HG02623 (cell line): ENCODE measurements around the gene GPC3.
"Not testable (repeated sequence)": the region's sequence is repeated elsewhere in the genome, so short reads cannot be mapped to it uniquely, and the experiment has no call there.

ENCODE experiments used
- ATAC-seq: cut with Tn5 transposase; IDR thresholded peaks from one replicate; pipeline ENCODE4 v1.9.1; 2021; ENCODE audit warnings: moderate library complexity; ENCODE audit not compliant: unreplicated experiment

Gene GPC3

DNA sequence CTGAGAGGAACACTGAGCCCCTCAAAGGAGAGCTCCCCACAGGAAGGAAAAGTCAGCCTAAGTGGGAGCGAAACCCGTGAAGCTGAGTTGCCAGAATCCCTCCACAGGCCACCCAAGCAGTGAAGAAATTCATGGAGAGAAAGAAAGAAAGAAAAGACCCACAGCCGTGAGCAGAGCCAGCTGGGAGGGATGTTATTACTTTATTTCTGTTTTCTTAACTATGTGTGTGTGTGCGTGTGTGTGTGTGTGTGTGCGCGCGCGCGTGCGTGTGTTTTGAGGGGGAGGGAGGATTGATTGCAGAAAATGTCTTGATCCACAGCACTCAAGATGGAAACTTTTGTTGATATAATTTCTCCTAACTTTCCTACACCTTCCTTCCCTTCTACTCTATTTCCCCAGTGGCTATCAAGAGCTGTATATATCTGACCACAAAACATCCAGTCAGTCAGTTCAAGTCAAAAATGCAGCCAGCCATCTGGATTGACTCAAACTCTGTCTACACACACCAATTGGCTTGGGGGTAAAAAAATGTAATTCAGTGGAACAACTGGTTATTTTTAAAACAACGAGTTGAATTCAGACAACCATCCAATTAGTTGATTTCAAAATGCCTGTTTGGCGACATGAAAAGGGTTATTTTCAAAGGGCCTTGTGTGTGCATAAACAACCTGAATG is 13.8 kb upstream of the GPC3 start:
- no peak for ATAC-seq

DNA sequence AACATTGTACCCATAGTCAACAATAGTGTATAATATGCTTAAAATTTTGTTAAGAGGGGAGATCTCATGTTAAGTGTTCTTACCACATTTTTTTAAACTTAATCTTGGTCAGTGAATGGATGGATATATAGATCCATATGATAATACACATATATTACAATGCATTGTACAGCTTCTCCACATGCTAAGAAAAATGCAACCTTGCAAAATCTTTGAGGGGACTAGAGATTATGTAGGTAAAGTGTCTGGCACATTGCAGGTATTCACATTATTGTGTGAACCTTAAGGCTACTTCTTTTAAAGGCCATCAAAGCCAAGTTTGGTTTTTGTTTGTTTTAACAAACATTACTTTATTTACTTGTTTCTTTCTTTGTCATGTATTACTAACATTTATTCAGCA is 10.4 kb upstream of the GPC3 start:
- no peak for ATAC-seq

DNA sequence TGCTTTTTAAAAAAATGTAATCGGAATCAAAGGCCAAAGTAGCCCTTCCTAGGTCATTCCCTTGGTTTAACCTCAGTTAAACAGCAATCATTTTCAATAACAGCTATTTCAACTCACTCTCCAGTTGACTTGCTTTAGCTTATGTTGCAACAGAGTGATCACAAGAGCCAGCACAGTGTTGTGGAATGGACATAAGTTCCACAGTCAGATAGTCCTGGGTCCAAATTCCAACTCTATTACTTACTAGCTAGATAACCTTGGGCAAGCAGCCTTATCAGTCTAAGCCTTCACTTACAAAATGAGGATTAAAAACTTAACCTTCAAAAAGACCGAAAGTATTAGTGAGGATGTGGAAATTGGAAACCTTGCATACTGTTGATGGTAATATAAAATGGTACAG is 9.2 kb upstream of the GPC3 start:
- ATAC-seq = no peak

DNA sequence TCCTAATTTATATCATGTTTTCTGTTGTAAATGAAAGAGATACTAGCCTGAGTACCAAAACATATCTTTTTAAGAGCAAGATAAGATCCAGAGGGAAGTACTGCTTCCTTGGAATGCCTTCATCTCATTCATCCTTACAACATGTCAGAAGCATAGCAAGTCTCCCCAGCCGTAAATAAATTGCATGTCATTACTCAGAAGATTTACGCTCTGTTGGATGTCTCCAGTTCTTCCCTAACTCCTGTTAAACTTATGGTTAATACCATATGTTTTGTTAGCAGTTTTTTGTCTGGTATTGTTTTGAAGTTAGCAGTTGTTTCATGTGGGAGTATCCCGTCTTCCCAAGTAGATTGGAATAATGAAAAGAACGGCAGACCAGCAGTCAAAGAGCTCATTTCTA is 7.5 kb upstream of the GPC3 start:
- ATAC-seq = no peak

DNA sequence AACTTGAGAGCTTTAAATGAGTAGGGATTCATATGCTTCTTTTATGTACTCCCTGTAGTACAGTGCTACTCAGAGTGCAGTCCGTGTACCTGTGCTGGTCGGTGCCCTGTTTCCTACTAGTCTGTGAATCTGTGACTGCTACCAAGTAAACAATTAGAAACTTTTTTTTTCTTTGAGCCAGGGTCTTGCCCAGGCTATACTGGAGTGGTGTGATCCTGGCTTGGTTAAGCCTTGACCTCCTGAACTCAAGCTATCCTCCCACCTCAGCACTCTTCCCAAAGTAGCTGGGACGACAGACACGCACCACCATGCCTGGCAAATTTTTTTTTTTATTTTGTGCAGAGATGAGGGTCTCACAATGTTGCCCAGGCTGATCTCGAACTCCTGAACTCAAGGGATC is 6.4 kb upstream of the GPC3 start:
- ATAC-seq = no peak

DNA sequence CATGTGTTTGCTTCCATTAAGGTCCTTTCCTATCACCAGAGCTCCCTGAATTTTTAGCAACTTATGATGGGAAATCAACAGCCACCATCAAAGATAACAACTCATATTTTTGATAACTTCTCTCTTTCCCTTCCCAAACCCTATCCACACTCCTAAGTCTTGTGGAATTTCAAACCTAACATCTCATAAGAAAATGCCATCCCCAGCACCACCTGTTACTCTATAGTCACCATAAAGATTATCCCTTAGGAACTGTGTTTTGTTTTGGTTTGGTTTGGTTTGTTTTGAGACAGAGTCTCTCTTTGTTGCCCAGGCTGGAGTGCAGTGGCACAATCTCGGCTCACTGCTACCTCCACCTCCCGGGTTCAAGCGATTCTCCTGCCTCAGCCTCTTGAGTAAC is 5.7 kb upstream of the GPC3 start:
- not testable (repeated sequence) for ATAC-seq

DNA sequence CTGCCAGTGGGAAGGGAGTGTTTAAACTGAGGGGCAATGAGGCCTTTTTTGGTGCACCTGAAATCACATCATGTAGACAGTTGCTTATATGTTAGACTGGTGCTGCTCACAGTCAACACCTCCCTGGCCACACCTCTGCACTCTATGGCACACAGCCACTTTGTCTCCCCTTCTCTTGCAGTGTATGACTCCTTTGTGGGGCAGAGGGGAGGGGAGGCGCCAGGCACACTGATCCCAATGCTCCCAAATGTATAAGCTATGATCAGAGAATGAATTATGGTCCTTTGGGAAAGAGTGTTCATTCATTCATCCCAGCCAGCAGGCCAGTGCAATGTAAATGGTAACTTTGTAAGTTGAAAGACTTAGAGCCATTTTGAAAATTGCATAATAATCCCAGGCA is 4.6 kb upstream of the GPC3 start:
- no peak for ATAC-seq

DNA sequence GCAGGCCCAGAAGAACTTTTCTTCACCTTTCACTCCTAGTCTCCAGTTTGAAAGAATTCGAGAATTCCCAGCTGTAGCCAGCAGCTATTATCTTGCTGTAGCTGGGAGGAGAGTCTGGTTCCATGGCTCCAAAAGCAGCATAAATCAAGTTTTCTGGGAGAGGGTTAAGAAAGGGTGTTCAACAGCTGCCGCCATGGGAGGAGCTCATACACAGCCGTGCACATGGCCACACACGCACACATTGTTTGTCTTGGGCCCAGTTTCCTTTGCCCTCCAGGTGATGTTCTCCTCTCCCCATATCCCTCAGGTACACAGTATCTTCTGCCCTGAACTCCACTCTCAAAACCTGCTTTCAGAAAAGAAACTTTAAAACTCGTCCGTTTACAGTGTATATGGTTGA is 4.1 kb upstream of the GPC3 start:
- no peak for ATAC-seq

DNA sequence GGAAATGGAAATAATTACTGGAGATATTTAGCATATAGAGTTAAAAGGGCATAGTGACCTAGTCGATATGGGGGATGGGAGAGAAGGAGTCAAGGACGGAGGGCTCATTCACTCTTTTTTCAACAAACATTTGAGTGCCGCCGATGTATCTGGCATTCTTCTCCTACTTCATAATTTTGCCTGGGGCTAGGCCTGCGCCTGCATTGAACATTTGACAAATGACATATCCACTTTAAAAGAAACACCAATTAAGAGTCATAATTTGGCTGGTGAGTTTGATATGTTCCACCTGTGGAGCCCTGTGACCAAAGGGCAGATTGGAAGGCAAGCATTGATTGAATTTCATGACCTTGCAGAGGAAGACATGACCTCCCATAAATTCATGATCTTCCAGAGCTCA is 2.6 kb upstream of the GPC3 start:
- ATAC-seq = no peak

DNA sequence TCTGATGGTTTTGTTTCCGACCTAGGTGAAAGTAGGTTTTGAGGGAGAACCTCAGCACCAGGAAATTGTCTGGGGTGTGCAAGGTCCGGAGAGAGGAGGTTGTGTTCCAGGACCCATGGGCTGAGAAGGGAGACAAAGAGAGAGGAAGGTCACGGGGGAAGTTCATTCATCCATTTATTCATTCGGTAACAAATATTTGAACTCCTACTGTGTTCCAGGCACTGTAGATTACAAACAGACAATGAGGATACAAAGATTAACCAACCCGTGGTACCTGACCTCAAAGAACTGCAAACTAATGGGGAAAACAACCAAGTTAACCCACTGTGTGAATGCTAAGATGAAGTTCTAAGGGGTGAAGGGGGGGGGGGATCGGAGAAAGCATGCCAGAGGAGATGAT is 1.8 kb upstream of the GPC3 start:
- ATAC-seq = no peak

DNA sequence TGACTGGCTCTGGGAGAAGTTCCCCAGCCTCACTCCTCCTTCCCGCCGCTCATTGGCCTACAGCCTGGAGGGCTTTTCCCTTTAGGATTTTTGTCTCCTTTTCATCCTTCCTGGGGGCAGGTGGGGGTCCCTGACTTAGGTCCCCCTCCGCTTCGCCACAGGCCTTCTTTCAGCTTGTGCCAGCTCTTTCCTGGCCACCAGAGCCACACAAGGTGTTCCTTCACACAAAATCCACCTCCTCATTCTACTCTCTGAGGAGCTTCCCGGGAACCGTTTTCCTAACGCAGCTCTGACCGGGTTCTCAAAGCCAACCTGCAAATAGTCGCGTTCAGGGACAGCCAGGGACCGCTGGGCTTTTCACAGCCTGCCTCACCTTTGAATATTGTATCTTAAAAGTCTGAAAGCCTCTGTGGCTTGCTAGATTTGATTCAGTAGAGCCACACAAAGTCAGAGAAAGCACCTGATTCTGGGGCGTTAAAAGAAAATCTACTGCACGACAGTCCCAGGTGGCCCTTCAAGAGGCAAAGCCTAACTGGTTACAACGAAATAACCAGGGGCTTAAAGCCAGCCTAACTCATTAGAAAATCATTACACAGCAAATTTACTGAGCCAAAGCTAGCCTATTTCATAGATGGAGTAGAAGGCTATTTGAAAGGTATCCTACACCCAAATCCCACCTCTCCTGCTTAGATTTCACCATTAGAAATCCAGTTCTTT is 731 bp upstream of the GPC3 start:
- ATAC-seq = no peak

DNA sequence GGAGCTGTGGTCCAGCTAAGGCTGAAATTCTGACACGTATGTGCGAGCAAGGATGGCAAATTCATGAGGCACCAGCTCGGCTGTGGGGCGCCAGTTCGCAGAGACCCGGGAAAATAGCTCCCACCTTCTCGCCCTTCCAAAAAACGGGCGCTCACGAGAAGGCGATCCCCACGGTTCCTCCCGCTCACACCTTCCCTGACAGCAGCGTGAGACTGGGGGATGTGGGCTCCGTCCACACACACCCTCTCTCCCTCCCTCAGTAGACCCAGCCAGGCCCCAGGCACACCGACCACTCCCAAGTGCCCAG is 584 bp downstream of the GPC3 start:
- no peak for ATAC-seq

DNA sequence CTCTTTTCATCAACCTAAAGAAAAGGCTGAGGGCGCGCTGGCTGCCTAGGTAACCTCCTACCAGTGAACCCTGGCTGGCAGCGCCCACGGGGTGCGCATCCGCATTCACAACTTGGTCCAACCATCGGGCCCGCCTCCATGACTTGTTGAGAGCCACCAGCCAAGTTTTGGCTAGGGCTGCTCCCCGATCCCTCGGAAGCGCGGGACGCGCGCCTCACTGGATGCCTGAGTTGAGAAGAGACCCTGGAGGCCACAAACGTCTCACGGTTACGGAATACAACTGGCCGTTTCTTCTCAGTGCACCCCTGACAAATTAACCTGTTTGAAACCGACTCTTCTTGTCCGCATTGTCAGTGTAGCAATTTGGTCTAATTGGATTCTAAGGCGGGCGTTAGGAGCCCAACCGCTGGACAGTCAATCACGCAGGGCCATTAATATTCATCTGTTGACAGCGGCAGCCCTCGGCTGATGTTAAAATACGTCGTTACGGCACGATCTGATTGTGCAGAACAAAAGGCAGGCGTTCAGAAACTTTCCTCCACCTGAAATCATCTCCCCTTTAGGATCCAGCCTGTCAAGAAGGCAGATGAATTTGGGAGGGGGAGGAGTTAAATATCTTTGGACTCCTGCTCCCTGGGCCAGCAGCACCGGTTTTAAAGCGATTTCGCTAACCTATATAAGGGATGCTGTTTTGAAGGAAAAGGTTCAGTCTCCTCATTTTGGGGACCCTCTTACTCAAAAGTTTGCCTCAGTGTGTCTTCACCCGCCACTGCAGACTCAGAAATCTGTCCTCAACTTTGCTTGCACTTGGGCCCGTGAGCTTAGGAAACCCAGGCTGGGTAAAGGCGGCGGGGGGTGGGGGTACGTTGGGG is 1.2 kb downstream of the GPC3 start:
- ATAC-seq = no peak

DNA sequence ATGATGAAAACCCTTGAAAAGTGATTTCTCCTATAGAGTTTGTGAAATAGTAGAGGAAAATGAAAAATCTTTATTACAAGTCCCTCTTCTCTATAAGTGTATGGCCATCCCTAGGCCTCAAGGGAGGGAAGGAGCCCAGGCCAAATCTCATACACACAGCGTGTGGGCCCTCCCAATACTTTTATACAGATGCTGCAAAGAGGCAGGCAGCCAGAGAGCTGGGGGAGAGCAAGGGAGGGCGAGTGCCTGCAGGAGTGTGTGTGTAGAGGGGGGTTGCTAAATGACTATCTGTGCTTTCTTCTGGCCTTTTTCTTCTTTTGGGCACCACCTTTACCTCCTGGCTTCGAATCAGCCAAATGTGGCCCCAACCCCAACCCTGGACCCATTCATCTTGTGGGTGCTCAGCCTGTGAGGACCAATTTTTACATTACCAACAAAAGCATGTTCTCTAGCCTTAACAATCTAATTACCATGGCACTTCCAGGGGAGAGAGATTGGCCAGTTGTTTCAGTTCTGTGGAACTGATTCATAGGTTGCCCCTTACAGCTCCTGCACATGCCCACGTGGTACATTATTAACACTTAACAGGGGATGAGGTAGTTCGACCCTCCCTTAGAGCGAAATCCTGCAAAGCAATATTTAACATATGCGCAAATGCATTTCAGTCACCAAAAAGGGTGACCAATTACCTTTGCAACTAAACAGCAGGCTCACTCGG is 2.0 kb downstream of the GPC3 start:
- no peak for ATAC-seq

DNA sequence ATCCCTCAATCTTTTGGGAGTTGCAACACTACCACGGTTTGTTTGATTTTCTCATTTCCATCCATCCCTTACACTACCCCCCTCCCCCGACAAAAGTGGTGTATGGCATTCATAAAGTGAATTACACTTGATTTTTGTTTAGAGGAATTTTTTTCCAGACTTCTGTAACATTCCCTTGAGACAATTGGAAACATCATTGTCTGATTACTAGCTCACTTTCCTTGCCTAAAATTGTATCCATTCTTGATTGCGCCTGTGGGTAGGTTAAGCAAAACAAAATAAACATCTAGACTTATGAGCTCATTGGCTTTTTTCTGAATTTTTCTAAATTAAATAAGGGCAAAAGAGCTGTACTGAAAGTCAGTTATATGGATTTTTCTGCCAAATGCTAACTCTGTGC is 3.5 kb downstream of the GPC3 start:
- no peak for ATAC-seq

DNA sequence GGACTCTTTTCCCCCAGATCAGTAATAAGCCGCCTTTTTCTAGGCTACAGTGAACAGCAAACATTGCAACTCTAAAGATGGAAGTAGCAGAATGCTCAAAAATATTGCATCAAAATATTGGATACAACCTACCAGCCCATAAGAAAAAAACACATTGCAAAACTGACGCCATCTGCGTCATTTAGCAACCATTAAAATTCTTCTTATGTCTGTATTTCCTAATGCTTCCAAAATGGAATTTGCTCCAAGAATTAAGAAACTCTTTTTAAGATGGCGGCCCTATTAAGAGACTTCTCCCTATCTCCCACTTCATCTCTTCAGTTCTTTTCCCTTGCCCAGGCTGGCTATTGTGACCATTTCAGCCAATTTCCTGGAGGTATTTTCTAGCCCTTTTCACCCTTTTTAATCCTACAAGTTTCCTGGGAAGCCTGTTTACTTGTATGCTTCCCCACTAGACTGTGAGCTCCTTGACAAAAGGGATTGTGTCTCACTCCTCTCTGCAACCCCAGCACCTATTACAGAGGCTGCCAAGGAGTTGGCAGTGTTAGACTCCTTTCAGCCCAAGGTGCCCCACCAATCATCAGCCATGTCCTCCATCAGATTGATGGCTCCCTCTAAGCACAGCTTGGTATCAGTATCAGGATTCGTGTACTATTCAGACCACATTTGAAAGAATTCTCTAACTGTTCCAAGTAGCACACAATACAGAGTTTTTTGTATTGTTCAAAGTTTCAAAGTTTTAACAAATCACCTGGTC is 4.4 kb downstream of the GPC3 start:
- ATAC-seq = no peak

DNA sequence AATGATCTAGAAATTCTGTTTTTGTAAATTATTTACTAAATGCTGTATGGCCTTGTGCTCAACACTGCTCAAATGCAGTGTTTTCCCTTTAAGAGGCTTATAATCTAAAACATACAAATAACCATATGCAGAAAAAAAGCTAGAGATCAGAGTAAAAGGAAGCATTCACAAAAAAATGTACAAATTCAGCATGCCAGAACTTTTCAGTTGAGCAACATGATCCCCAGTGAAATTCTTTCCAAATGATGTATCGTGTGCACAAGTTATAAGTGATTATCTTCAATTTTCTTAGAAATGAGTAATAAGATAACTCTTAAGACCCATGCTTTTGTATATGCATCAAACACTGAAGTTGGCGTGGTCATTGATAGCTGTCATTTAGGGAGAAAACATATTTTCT is 5.0 kb downstream of the GPC3 start:
- no peak for ATAC-seq

DNA sequence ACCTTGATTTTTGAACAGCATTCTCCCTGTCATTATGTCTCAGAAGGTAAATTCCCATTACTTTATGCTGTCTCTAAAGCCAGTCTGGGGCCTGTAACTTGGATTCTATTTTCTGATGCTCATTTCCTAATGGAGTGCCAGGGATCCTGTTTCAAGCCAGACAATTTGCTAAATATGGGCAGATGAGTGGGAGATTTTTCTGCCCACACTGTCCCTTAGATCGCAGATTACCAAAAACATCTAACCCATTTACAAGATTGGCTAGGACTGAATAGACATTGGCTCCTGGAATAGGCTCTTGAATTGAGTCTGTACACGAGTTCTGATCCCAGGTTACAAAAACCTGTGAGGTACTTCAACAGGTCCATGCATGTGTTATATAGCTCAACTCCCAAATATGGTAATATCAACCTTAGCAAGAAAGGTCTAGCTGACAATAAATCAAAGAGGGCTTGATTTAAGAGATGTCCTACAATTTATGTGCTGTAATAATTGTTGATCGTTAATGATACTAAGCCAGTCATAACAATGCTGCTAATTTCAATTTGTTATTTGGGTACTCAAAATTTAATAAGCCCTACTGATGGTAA is 5.7 kb downstream of the GPC3 start:
- ATAC-seq = no peak

DNA sequence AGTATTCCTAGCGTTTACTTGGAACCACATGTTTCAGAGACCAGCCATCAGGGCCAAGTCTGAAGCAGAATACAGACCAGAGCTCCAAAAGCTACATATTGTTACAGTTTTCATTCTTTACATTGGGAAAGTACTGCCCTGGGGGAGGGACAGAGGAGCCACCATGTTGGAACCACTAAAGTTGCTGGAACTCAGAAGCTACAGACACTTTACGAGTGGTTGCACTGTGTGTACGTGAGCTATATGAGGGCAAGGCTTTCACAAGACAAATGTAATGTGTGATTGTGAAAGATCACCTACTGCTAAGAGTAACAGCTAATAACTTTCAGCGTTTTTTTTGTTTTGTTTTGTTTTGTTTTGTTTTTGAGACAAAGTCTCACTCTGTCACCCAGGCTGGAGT is 11.7 kb downstream of the GPC3 start:
- ATAC-seq = no peak

DNA sequence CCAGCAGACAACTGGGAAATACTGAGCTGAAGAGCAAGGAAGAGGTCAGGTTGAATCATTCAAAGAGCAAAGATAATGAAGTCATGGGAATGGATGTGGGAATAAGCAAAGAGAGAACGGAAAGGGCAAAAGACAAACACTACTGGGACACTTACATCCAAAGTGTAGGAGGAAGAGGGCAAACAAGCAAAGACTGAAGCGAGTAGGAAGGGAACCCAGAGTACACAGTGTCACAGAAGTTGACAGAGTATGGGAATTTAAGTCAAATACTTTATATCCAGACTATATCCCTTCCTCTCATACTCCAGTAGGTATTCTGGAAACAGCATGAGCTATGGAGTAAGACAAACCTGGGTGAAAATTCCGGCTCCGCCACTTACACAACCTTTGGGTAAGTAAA is 12.5 kb downstream of the GPC3 start:
- ATAC-seq = no peak
